ENCODE results near the gene SFMBT1.

Gene SFMBT1

DNA sequence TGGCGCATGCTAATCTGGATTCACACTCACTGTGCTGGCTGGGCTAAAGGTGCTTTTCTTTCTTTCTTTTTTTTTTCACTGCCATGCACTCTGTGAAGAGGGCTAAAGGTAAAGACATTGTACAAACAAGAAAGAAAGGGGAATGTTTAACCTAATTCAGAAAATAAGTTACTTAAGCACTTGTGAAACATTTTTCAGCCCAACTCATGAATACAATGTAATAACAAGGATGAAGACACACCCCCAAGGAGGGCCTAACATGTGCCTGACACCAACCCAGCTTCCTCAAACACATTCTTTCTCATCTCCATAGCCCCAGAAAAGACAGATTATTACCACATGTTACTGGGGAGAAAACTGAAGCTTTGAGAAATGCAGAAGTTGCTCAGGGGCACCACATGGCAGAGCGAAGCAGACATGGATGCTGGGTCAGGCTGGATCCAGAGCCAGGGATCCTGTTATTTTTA lies 154.2 kb downstream of the SFMBT1 start:
- Histone ChIP-seq H3K4me1 (ENCODE audit: control insufficient read depth, insufficient read depth, low read length) (no peaks in the 10 kb centered on the region), H3K27ac (ENCODE audit: extremely low read depth, low read depth, low read length) (no peak overlapping the region), H3K9me3 (ENCODE audit: control insufficient read depth, insufficient read depth, low read depth, low read length) (no peaks in the 10 kb centered on the region), H3K4me3 (ENCODE audit: low read depth, low read length) (no peak overlapping the region), H3K36me3 (ENCODE audit: control insufficient read depth in 2 of 2, insufficient read depth in 1 of 2, low read length in 2 of 2) (peaks cover 0 to 47% of the 10 kb centered on the region in 2 experiments; a peak in 1 of 3 replicates)
- POLR2A ChIA-PET = no interaction called here
- no peak for TF ChIP-seq MYNN (tag by site-specific recombination; IDR thresholded peaks at IDR 0.05; ENCODE audit: borderline replicate concordance)
- TF ChIP-seq ZNF132 (tag by site-specific recombination; IDR thresholded peaks at IDR 0.05; ENCODE audit: borderline replicate concordance) = no peak
- TF ChIP-seq, protein P1, sequence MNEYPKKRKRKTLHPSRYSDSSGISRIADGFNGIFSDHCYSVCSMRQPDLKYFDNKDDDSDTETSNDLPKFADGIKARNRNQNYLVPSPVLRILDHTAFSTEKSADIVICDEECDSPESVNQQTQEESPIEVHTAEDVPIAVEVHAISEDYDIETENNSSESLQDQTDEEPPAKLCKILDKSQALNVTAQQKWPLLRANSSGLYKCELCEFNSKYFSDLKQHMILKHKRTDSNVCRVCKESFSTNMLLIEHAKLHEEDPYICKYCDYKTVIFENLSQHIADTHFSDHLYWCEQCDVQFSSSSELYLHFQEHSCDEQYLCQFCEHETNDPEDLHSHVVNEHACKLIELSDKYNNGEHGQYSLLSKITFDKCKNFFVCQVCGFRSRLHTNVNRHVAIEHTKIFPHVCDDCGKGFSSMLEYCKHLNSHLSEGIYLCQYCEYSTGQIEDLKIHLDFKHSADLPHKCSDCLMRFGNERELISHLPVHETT (tag by site-specific recombination; IDR thresholded peaks at IDR 0.05) = no peak
- no peak for TF ChIP-seq ZNF548 (tag by site-specific recombination; IDR thresholded peaks at IDR 0.05)
- no peak for TF ChIP-seq OVOL3 (tag by site-specific recombination; IDR thresholded peaks at IDR 0.05)
- no peak for TF ChIP-seq ZNF677 (tag by site-specific recombination; IDR thresholded peaks at IDR 0.05)
- TF ChIP-seq ZNF623 (tag by site-specific recombination; IDR thresholded peaks at IDR 0.05) = no peak
- no peak for TF ChIP-seq ZBTB20 (tag by site-specific recombination; IDR thresholded peaks at IDR 0.05)
- TF ChIP-seq ZNF292 (tag by site-specific recombination; IDR thresholded peaks at IDR 0.05; ENCODE audit: borderline replicate concordance, low read depth) = no peak
- TF ChIP-seq, protein P2, sequence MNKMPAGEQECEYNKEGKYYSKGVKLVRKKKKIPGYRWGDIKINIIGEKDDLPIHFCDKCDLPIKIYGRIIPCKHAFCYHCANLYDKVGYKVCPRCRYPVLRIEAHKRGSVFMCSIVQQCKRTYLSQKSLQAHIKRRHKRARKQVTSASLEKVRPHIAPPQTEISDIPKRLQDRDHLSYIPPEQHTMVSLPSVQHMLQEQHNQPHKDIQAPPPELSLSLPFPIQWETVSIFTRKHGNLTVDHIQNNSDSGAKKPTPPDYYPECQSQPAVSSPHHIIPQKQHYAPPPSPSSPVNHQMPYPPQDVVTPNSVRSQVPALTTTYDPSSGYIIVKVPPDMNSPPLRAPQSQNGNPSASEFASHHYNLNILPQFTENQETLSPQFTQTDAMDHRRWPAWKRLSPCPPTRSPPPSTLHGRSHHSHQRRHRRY (tag by site-specific recombination; IDR thresholded peaks at IDR 0.05) = no peak
- TF ChIP-seq GLIS2 (tag by site-specific recombination; IDR thresholded peaks at IDR 0.05) = no peak
- no peak for TF ChIP-seq ZNF768 (tag by site-specific recombination; IDR thresholded peaks at IDR 0.05)
- no peak for TF ChIP-seq ZNF184 (tag by site-specific recombination; IDR thresholded peaks at IDR 0.05)
- no peak for TF ChIP-seq ZNF530 (tag by site-specific recombination; IDR thresholded peaks at IDR 0.05; ENCODE audit: low read depth)
- CTCF ChIA-PET = no interaction called here

DNA sequence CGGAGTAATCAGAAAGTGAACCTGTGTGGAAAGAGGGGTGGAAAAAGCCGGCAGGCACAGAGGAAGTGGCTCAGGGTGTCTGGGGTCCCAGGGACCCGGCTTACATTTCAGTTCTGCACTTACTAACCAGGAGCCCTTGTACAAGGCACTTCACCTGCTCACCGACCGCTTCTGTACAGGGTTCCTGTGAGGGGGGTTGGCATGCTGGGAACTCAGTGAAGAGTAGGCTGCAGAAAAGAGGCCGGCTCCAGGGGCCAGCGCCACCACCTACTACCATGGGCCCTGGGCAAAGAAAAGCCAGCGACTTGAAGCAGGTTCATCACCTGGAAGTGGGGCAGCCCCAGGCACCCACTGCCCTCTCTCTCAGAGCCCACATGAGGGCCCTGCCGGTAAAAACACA lies 154.7 kb downstream of the SFMBT1 start:
- ChIA-PET CTCF (no interaction called here), POLR2A (no interaction called here)
- TF ChIP-seq TRIM28 (IDR thresholded peaks at IDR 0.05; ENCODE audit: borderline replicate concordance, low read length) = no peak
- no peak for TF ChIP-seq ZNF792 (tag by site-specific recombination; IDR thresholded peaks at IDR 0.05)
- TF ChIP-seq ZNF830 (tag by site-specific recombination; IDR thresholded peaks at IDR 0.05; ENCODE audit: low read depth) = no peak
- no peak for TF ChIP-seq ZNF488 (tag by site-specific recombination; IDR thresholded peaks at IDR 0.05)
- TF ChIP-seq, protein P3, sequence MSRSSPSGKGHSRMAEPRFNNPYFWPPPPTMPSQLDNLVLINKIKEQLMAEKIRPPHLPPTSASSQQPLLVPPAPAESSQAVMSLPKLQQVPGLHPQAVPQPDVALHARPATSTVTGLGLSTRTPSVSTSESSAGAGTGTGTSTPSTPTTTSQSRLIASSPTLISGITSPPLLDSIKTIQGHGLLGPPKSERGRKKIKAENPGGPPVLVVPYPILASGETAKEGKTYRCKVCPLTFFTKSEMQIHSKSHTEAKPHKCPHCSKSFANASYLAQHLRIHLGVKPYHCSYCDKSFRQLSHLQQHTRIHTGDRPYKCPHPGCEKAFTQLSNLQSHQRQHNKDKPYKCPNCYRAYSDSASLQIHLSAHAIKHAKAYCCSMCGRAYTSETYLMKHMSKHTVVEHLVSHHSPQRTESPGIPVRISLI (tag by site-specific recombination; IDR thresholded peaks at IDR 0.05) = no peak
- TF ChIP-seq ZNF473 (tag by site-specific recombination; IDR thresholded peaks at IDR 0.05) = no peak
- TF ChIP-seq PRDM1 (tag by site-specific recombination; IDR thresholded peaks at IDR 0.05) = no peak
- no peak for TF ChIP-seq ZNF626 (tag by site-specific recombination; IDR thresholded peaks at IDR 0.05)
- TF ChIP-seq ZSCAN23 (tag by site-specific recombination; IDR thresholded peaks at IDR 0.05) = no peak
- TF ChIP-seq ZNF514 (tag by site-specific recombination; IDR thresholded peaks at IDR 0.05) = no peak
- TF ChIP-seq AEBP2 (tag by site-specific recombination; IDR thresholded peaks at IDR 0.05; ENCODE audit: borderline replicate concordance) = no peak
- no peak for TF ChIP-seq RBAK (tag by site-specific recombination; IDR thresholded peaks at IDR 0.05)
- no peak for TF ChIP-seq CTCF (tag by site-specific recombination; IDR thresholded peaks at IDR 0.05)
- H3K4me3 ChIP-seq (ENCODE audit: low read depth, low read length) = no peak overlapping the region
- H3K36me3 ChIP-seq (ENCODE audit: control insufficient read depth in 2 of 2, insufficient read depth in 1 of 2, low read length in 2 of 2) = peaks cover 0 to 49% of the 10 kb centered on the region in 2 experiments; a peak in 1 of 3 replicates
- H3K9me3 ChIP-seq (ENCODE audit: control insufficient read depth, insufficient read depth, low read depth, low read length) = no peaks in the 10 kb centered on the region
- no peaks in the 10 kb centered on the region for H3K4me1 ChIP-seq (ENCODE audit: control insufficient read depth, insufficient read depth, low read length)
- no peak overlapping the region for H3K27ac ChIP-seq (ENCODE audit: extremely low read depth, low read depth, low read length)

All from HEK293 (cell line).